Stimulated activated CD8-positive, alpha-beta memory T cell treated with anti-CD3 and anti-CD28 coated beads, Interleukin-7, amount 100 ng/mL, for 48 hours (primary cell): ENCODE measurements around the gene GGTA1.
"Not testable (repeated sequence)": the region's sequence is repeated elsewhere in the genome, so short reads cannot be mapped to it uniquely, and the experiment has no call there.

Source experiments
- DNase-seq, 2 donors: peaks; one replicate each; pipeline ENCODE4 v3.0.0-alpha.2; 2020; ENCODE audit warnings: low read depth in 1 of 2; ENCODE audit errors: extremely low read depth in 1 of 2

Gene GGTA1

GRCh38 chr9:121499427-121500164, at the start of gene GGTA1:
TSS of gene GGTA1 (minus strand) at chr9:121499844. CDS start at chr9:121467922, 31,922 bp downstream.
- no peak for DNase-seq

- no peak for DNase-seq
Measured at GRCh38 chr9:121548666-121549065, 49.0 kb upstream of the GGTA1 start.

- DNase-seq, result peak; percentile 50 to 60
Measured at GRCh38 chr9:121545875-121546423, 46.3 kb upstream of the GGTA1 start.

- no peak for DNase-seq
Measured at GRCh38 chr9:121545150-121545874, 45.7 kb upstream of the GGTA1 start.

GRCh38 chr9:121542025-121542424, 42.4 kb upstream of the GGTA1 start:
- DNase-seq, result no peak

GRCh38 chr9:121541256-121541655, 41.6 kb upstream of the GGTA1 start:
- no peak for DNase-seq

GRCh38 chr9:121538221-121538620, 38.6 kb upstream of the GGTA1 start:
- DNase-seq, result no peak

GRCh38 chr9:121537283-121537682, 37.6 kb upstream of the GGTA1 start:
- DNase-seq, result no peak

GRCh38 chr9:121532881-121533280, 33.2 kb upstream of the GGTA1 start:
- no peak for DNase-seq

- DNase-seq, result no peak
Measured at GRCh38 chr9:121529237-121529987, 29.8 kb upstream of the GGTA1 start.

- no peak for DNase-seq
Measured at GRCh38 chr9:121528642-121529041, 29.0 kb upstream of the GGTA1 start.

- DNase-seq, result no peak
Measured at GRCh38 chr9:121527371-121527770, 27.7 kb upstream of the GGTA1 start.

- not testable (repeated sequence) for DNase-seq
Measured at GRCh38 chr9:121519688-121520087, 20.0 kb upstream of the GGTA1 start.

- no peak for DNase-seq
Measured at GRCh38 chr9:121518634-121519033, 19.0 kb upstream of the GGTA1 start.

- not testable (repeated sequence) for DNase-seq
Measured at GRCh38 chr9:121513166-121513565, 13.5 kb upstream of the GGTA1 start.

- no peak for DNase-seq
Measured at GRCh38 chr9:121510766-121511550, 11.3 kb upstream of the GGTA1 start.

- no peak for DNase-seq
Measured at GRCh38 chr9:121509180-121509579, 9.5 kb upstream of the GGTA1 start.

- no peak for DNase-seq
Measured at GRCh38 chr9:121508415-121508814, 8.8 kb upstream of the GGTA1 start.

GRCh38 chr9:121505903-121506735, 6.5 kb upstream of the GGTA1 start:
- DNase-seq, result no peak

- DNase-seq, result no peak
Measured at GRCh38 chr9:121503444-121503843, 3.8 kb upstream of the GGTA1 start.
